ENCODE data around the gene RPS6KA2.

The RPS6KA2 gene

GRCh38 chr6:166465671-166466087 lies 161.4 kb downstream of the RPS6KA2 start:
- Histone ChIP-seq H3K9me3 (ENCODE audit: control extremely low read depth in 1 of 5, control insufficient read depth in 4 of 5, insufficient read depth in 2 of 5, low read depth in 1 of 5, low read length in 4 of 5) (no peaks in the 10 kb centered on the region), H3K36me3 (ENCODE audit: control insufficient read depth in 4 of 4, insufficient read depth in 4 of 4, low read length in 3 of 4) (no peaks in the 10 kb centered on the region), H3K4me1 (ENCODE audit: control extremely low read depth in 1 of 4, control insufficient read depth in 4 of 4, insufficient read depth in 4 of 4, low read length in 3 of 4) (peaks cover 3 to 42% (median 34%) of the 10 kb centered on the region in 4 experiments), H3K27ac (ENCODE audit: insufficient read depth in 1 of 2, low read depth in 1 of 2, low read length in 2 of 2, poor library complexity in 1 of 2, severe bottlenecking in 2 of 2) (no peak overlapping the region), H3K27me3 (replicated peaks in 2 of 5; ENCODE audit: control insufficient read depth in 4 of 5, insufficient read depth in 5 of 5, low read length in 4 of 5) (no peaks in the 10 kb centered on the region), H3K4me3 (ENCODE audit: control insufficient read depth in 1 of 7, extremely low read depth in 1 of 7, insufficient read depth in 4 of 7, low read depth in 2 of 7, low read length in 6 of 7) (no peak overlapping the region)
- 95% methylated on average over 9 of the region's 11 CpGs for WGBS (ENCODE audit: insufficient coverage)
- POLR2A ChIA-PET: no interaction called here
- CTCF ChIA-PET: interaction anchor here (1.8 to 1.9 kb wide), 2 partner anchors 10 to 30 kb away, joined by 6 to 7 read pairs; no protein-coding TSS in a partner anchor
- DNase-seq: no peak

GRCh38 chr6:166465003-166465399 lies 162.1 kb downstream of the RPS6KA2 start:
- H3K27me3 ChIP-seq (replicated peaks in 2 of 5; ENCODE audit: control insufficient read depth in 4 of 5, insufficient read depth in 5 of 5, low read length in 4 of 5): no peaks in the 10 kb centered on the region
- no peak overlapping the region for H3K27ac ChIP-seq (ENCODE audit: insufficient read depth in 1 of 2, low read depth in 1 of 2, low read length in 2 of 2, poor library complexity in 1 of 2, severe bottlenecking in 2 of 2)
- ChIA-PET CTCF (interaction anchor here (0.9 to 10.6 kb wide), 4 partner anchors 9 to 31 kb away, joined by 3 to 118 read pairs (median 6); no protein-coding TSS in a partner anchor), POLR2A (no interaction called here)
- 49% methylated on average over 2 of the region's 5 CpGs for WGBS (ENCODE audit: insufficient coverage)
- DNase-seq: peak in 1 of 3 donors; percentile 23
- H3K36me3 ChIP-seq (ENCODE audit: control insufficient read depth in 4 of 4, insufficient read depth in 4 of 4, low read length in 3 of 4): no peaks in the 10 kb centered on the region
- H3K9me3 ChIP-seq (ENCODE audit: control extremely low read depth in 1 of 5, control insufficient read depth in 4 of 5, insufficient read depth in 2 of 5, low read depth in 1 of 5, low read length in 4 of 5): no peaks in the 10 kb centered on the region
- H3K4me3 ChIP-seq (ENCODE audit: control insufficient read depth in 1 of 7, extremely low read depth in 1 of 7, insufficient read depth in 4 of 7, low read depth in 2 of 7, low read length in 6 of 7): no peak overlapping the region
- peaks cover 3 to 47% (median 35%) of the 10 kb centered on the region in 4 experiments for H3K4me1 ChIP-seq (ENCODE audit: control extremely low read depth in 1 of 4, control insufficient read depth in 4 of 4, insufficient read depth in 4 of 4, low read length in 3 of 4)

- 88% methylated on average over 9 of the region's 22 CpGs for WGBS (ENCODE audit: insufficient coverage)
- H3K4me1 ChIP-seq (ENCODE audit: control extremely low read depth in 1 of 4, control insufficient read depth in 4 of 4, insufficient read depth in 4 of 4, low read length in 3 of 4): peaks cover 3 to 47% (median 36%) of the 10 kb centered on the region in 4 experiments
- ChIA-PET CTCF (interaction anchor here (0.6 to 10.6 kb wide), 8 partner anchors 8 to 53 kb away, joined by 3 to 118 read pairs (median 4); no protein-coding TSS in a partner anchor), POLR2A (interaction anchor here (0.6 kb wide), 1 partner anchor 22 kb away, joined by 3 read pairs; no protein-coding TSS in a partner anchor)
- no peaks in the 10 kb centered on the region for H3K36me3 ChIP-seq (ENCODE audit: control insufficient read depth in 4 of 4, insufficient read depth in 4 of 4, low read length in 3 of 4)
- no peak for DNase-seq
- peak overlapping the region in 1 of 2 experiments; percentile 58 for H3K27ac ChIP-seq (ENCODE audit: insufficient read depth in 1 of 2, low read depth in 1 of 2, low read length in 2 of 2, poor library complexity in 1 of 2, severe bottlenecking in 2 of 2)
- no peaks in the 10 kb centered on the region for H3K9me3 ChIP-seq (ENCODE audit: control extremely low read depth in 1 of 5, control insufficient read depth in 4 of 5, insufficient read depth in 2 of 5, low read depth in 1 of 5, low read length in 4 of 5)
- H3K27me3 ChIP-seq (replicated peaks in 2 of 5; ENCODE audit: control insufficient read depth in 4 of 5, insufficient read depth in 5 of 5, low read length in 4 of 5): no peaks in the 10 kb centered on the region
- peak overlapping the region in 1 of 7 experiments; percentile 23 for H3K4me3 ChIP-seq (ENCODE audit: control insufficient read depth in 1 of 7, extremely low read depth in 1 of 7, insufficient read depth in 4 of 7, low read depth in 2 of 7, low read length in 6 of 7)
These were observed 162.7 kb downstream of the RPS6KA2 start for GRCh38 chr6:166464068-166465002.

GRCh38 chr6:166463359-166464067 lies 163.5 kb downstream of the RPS6KA2 start:
- H3K36me3 ChIP-seq (ENCODE audit: control insufficient read depth in 4 of 4, insufficient read depth in 4 of 4, low read length in 3 of 4): no peaks in the 10 kb centered on the region
- peak overlapping the region in 2 of 7 experiments; percentile 23 to 27 for H3K4me3 ChIP-seq (ENCODE audit: control insufficient read depth in 1 of 7, extremely low read depth in 1 of 7, insufficient read depth in 4 of 7, low read depth in 2 of 7, low read length in 6 of 7)
- H3K9me3 ChIP-seq (ENCODE audit: control extremely low read depth in 1 of 5, control insufficient read depth in 4 of 5, insufficient read depth in 2 of 5, low read depth in 1 of 5, low read length in 4 of 5): peaks cover 0 to under 1% (median 0%) of the 10 kb centered on the region in 5 experiments
- POLR2A ChIA-PET: interaction anchor here (0.6 kb wide), 1 partner anchor 210 kb away, joined by 3 read pairs; no protein-coding TSS in a partner anchor
- peak overlapping the region; percentile 25 to 58 for H3K27ac ChIP-seq (ENCODE audit: insufficient read depth in 1 of 2, low read depth in 1 of 2, low read length in 2 of 2, poor library complexity in 1 of 2, severe bottlenecking in 2 of 2)
- DNase-seq: peak; percentile 50 to 92 (median 91)
- peaks cover 3 to 47% (median 36%) of the 10 kb centered on the region in 4 experiments for H3K4me1 ChIP-seq (ENCODE audit: control extremely low read depth in 1 of 4, control insufficient read depth in 4 of 4, insufficient read depth in 4 of 4, low read length in 3 of 4)
- 22% methylated on average over 10 of the region's 23 CpGs for WGBS (ENCODE audit: insufficient coverage)
- H3K27me3 ChIP-seq (replicated peaks in 2 of 5; ENCODE audit: control insufficient read depth in 4 of 5, insufficient read depth in 5 of 5, low read length in 4 of 5): no peaks in the 10 kb centered on the region
- CTCF ChIA-PET: interaction anchor here (0.6 to 10.6 kb wide), 8 partner anchors 13 to 63 kb away, joined by 3 to 118 read pairs (median 4); no protein-coding TSS in a partner anchor

GRCh38 chr6:166462461-166463135 lies 164.5 kb downstream of the RPS6KA2 start:
- H3K27ac ChIP-seq (ENCODE audit: insufficient read depth in 1 of 2, low read depth in 1 of 2, low read length in 2 of 2, poor library complexity in 1 of 2, severe bottlenecking in 2 of 2): peak overlapping the region in 1 of 2 experiments; percentile 58
- H3K36me3 ChIP-seq (ENCODE audit: control insufficient read depth in 4 of 4, insufficient read depth in 4 of 4, low read length in 3 of 4): no peaks in the 10 kb centered on the region
- peaks cover 0 to 8% (median 0%) of the 10 kb centered on the region in 5 experiments for H3K9me3 ChIP-seq (ENCODE audit: control extremely low read depth in 1 of 5, control insufficient read depth in 4 of 5, insufficient read depth in 2 of 5, low read depth in 1 of 5, low read length in 4 of 5)
- ChIA-PET POLR2A (interaction anchor here (0.6 kb wide), 1 partner anchor 210 kb away, joined by 3 read pairs; no protein-coding TSS in a partner anchor), CTCF (interaction anchor here (1.2 to 10.6 kb wide), 3 partner anchors 14 to 62 kb away, joined by 3 to 118 read pairs (median 4); no protein-coding TSS in a partner anchor)
- no peaks in the 10 kb centered on the region for H3K27me3 ChIP-seq (replicated peaks in 2 of 5; ENCODE audit: control insufficient read depth in 4 of 5, insufficient read depth in 5 of 5, low read length in 4 of 5)
- no peak overlapping the region for H3K4me3 ChIP-seq (ENCODE audit: control insufficient read depth in 1 of 7, extremely low read depth in 1 of 7, insufficient read depth in 4 of 7, low read depth in 2 of 7, low read length in 6 of 7)
- 90% methylated on average over 24 of the region's 25 CpGs for WGBS (ENCODE audit: insufficient coverage)
- no peak for DNase-seq
- peaks cover 3 to 47% (median 36%) of the 10 kb centered on the region in 4 experiments for H3K4me1 ChIP-seq (ENCODE audit: control extremely low read depth in 1 of 4, control insufficient read depth in 4 of 4, insufficient read depth in 4 of 4, low read length in 3 of 4)

GRCh38 chr6:166461821-166462460 lies 165.1 kb downstream of the RPS6KA2 start:
- Histone ChIP-seq H3K36me3 (ENCODE audit: control insufficient read depth in 4 of 4, insufficient read depth in 4 of 4, low read length in 3 of 4) (no peaks in the 10 kb centered on the region), H3K27ac (ENCODE audit: insufficient read depth in 1 of 2, low read depth in 1 of 2, low read length in 2 of 2, poor library complexity in 1 of 2, severe bottlenecking in 2 of 2) (no peak overlapping the region), H3K9me3 (ENCODE audit: control extremely low read depth in 1 of 5, control insufficient read depth in 4 of 5, insufficient read depth in 2 of 5, low read depth in 1 of 5, low read length in 4 of 5) (peaks cover 0 to 9% (median 0%) of the 10 kb centered on the region in 5 experiments), H3K27me3 (replicated peaks in 2 of 5; ENCODE audit: control insufficient read depth in 4 of 5, insufficient read depth in 5 of 5, low read length in 4 of 5) (no peaks in the 10 kb centered on the region), H3K4me3 (ENCODE audit: control insufficient read depth in 1 of 7, extremely low read depth in 1 of 7, insufficient read depth in 4 of 7, low read depth in 2 of 7, low read length in 6 of 7) (no peak overlapping the region), H3K4me1 (ENCODE audit: control extremely low read depth in 1 of 4, control insufficient read depth in 4 of 4, insufficient read depth in 4 of 4, low read length in 3 of 4) (peaks cover 3 to 47% (median 36%) of the 10 kb centered on the region in 4 experiments)
- 61% methylated on average over 7 of the region's 9 CpGs for WGBS (ENCODE audit: insufficient coverage)
- DNase-seq: peak in 2 of 3 donors; percentile 19 to 35
- ChIA-PET POLR2A (no interaction called here), CTCF (interaction anchor here (1.0 to 10.6 kb wide), 3 partner anchors 15 to 308 kb away, joined by 3 to 118 read pairs (median 4); no protein-coding TSS in a partner anchor)
